ENCODE results near the gene TXNRD2.

The TXNRD2 gene

DNA sequence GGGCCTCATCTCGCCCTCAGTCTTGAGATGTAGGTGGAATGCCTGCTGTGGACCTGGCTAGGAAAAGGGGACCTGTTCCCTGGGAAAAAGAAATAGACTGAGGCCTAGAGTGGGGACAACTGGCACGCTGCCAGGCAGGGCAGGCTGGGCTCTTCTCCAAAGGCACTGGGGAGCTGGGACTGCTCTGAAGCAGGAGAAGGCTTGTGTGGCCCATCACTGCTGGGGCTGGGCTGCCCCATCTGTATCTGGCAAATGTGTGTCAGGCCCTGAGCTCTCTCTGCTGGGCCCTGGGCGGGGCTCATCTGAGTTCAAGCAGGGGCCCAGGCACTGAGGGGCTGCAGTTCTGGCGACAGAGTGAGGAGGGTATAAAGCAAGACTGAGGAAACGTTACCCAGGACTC is 42.1 kb upstream of the TXNRD2 start:
- peak overlapping the region; percentile 85 for H3K4me3 ChIP-seq
- H3K27ac ChIP-seq: peak overlapping the region; percentile 86 to 95
- no peak for DNase-seq (ENCODE audit: low spot score)
- TF ChIP-seq CTCF (IDR thresholded peaks at IDR 0.05): no peak

- no peak for TF ChIP-seq CTCF (IDR thresholded peaks at IDR 0.05)
- no peak for DNase-seq (ENCODE audit: low spot score)
- peak overlapping the region; percentile 86 to 95 for H3K27ac ChIP-seq
- H3K4me3 ChIP-seq: no peak overlapping the region
Observed at GRCh38 chr22:19982991-19983578, 41.5 kb upstream of the TXNRD2 start.

- no peak for DNase-seq (ENCODE audit: low spot score)
- H3K4me3 ChIP-seq: no peak overlapping the region
- no peak overlapping the region for H3K27ac ChIP-seq
- no peak for TF ChIP-seq CTCF (IDR thresholded peaks at IDR 0.05)
Observed at GRCh38 chr22:19981961-19982920, 40.6 kb upstream of the TXNRD2 start.

DNA sequence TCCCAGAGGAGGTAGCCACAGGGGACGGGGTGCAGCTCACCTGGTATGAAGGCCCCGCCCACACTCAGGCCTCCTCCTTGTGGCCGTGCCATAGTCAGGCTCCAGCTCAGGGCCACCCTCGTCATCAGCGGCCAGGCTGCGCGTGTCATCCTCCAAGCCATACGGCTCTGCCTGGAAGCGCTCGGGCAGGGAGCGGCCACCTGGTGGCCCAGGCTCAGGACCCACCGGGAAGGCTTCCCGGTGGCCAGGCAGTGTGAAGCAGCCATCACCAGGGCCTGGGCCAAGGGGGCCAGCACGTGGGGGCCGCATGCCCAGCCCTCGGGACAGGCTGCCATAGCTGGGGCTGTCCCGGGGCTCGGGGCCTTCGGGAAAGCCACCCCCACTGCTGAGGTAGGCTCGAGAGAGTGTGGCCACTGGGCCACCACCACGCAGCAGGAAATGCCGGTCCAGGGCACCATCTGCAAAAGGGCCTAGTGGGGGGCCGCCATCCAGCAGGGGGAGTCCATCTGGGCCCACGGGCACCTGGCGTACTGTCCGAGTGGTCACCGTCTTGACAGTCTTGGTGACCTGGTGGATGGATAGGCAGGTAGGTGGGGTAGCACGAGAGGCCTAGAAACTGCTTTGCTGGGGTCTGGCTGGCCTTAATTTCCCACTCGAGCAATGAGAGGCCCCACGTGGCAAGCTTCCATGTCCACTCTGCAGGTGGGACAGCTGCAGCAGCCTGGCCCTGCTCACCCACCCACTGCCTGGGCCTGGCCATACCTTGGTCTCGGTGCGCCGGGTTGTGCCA is 39.7 kb upstream of the TXNRD2 start:
- no peak for DNase-seq (ENCODE audit: low spot score)
- Histone ChIP-seq H3K27ac (no peak overlapping the region), H3K4me3 (no peak overlapping the region)
- TF ChIP-seq CTCF (IDR thresholded peaks at IDR 0.05): no peak

GRCh38 chr22:19980766-19981165 is 39.1 kb upstream of the TXNRD2 start:
- TF ChIP-seq CTCF (IDR thresholded peaks at IDR 0.05): no peak
- H3K4me3 ChIP-seq: no peak overlapping the region
- DNase-seq (ENCODE audit: low spot score): no peak
- no peak overlapping the region for H3K27ac ChIP-seq

- no peak overlapping the region for H3K27ac ChIP-seq
Observed at GRCh38 chr22:19979712-19980493, 38.3 kb upstream of the TXNRD2 start.

More at GRCh38 chr22:19979712-19980493, 38.3 kb upstream of the TXNRD2 start:
- no peak overlapping the region for H3K4me3 ChIP-seq
- no peak for TF ChIP-seq CTCF (IDR thresholded peaks at IDR 0.05)
- no peak for DNase-seq (ENCODE audit: low spot score)

Measured in coronary artery (tissue), 2 donors.